NT2/D1 (cell line): Measurements from ENCODE around the gene ST6GALNAC2.

ENCODE experiments used
- DNase-seq: peaks from one replicate; pipeline ENCODE4 v3.0.0-alpha.2; 2011; ENCODE audit warnings: low read depth, low spot score
- H3K27me3 ChIP-seq: 2 replicates; pipeline ENCODE4 v1.6.0; 2011; ENCODE audit warnings: mild to moderate bottlenecking; ENCODE audit not compliant: insufficient read length, insufficient read depth
- H3K36me3 ChIP-seq: 2 replicates; pipeline ENCODE4 v1.6.1; 2011; ENCODE audit warnings: mild to moderate bottlenecking, low read length, mixed read lengths; ENCODE audit not compliant: insufficient read depth, insufficient read length
- H3K4me1 ChIP-seq: 2 replicates; pipeline ENCODE4 v1.5.1; 2011; ENCODE audit not compliant: insufficient read depth, insufficient read length
- H3K4me3 ChIP-seq: 2 replicates; pipeline ENCODE4 v1.5.1; 2011; ENCODE audit warnings: low read depth; ENCODE audit not compliant: insufficient read length
- H3K9ac ChIP-seq: 2 replicates; pipeline ENCODE4 v1.6.0; 2011; ENCODE audit warnings: low read depth; ENCODE audit not compliant: insufficient read length
- H3K9me3 ChIP-seq: 2 replicates; pipeline ENCODE4 v1.5.1; 2011; ENCODE audit warnings: mild to moderate bottlenecking, low read length; ENCODE audit not compliant: insufficient read depth
- SUZ12 ChIP-seq: IDR thresholded peaks from 2 replicates; pipeline ENCODE4 v1.6.1; 2011; ENCODE audit not compliant: insufficient read length, insufficient read depth; ENCODE audit errors: extremely low read depth
- YY1 ChIP-seq: IDR thresholded peaks from 2 replicates; pipeline ENCODE4 v1.6.1; 2011; ENCODE audit not compliant: insufficient read length, insufficient read depth
- ZNF274 ChIP-seq: IDR thresholded peaks from 2 replicates; pipeline ENCODE4 v1.6.1; 2011; ENCODE audit warnings: mild to moderate bottlenecking, low read depth, low read length

Gene ST6GALNAC2

DNA sequence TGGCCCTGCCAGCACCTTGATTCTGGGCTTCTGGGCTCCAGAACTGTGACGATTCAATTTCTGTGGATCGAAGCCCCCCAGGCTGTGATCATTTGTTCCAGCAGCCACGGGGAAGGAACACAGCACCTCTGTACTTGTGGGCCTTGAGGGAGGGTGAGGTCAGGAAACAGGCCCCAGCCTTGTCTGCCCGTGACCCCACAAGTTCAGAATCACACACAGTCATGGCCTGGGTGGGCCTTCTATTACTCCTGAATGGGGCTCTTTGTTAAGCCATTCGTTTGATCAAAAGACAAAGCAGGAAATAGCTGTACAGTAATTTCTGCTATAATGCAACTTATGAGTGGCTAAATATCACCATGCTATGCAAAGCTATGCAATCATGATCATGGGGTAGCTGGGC is 10.1 kb downstream of the ST6GALNAC2 start:
- H3K4me3 ChIP-seq, result no peak overlapping the region
- no peak overlapping the region for H3K9ac ChIP-seq
- H3K9me3 ChIP-seq, result no peaks in the 10 kb centered on the region
- H3K27me3 ChIP-seq, result no peaks in the 10 kb centered on the region
- DNase-seq, result no peak
- no peak for TF ChIP-seq ZNF274
- no peak for TF ChIP-seq YY1
- TF ChIP-seq SUZ12, result no peak
- no peaks in the 10 kb centered on the region for H3K36me3 ChIP-seq
- H3K4me1 ChIP-seq, result no peaks in the 10 kb centered on the region

DNA sequence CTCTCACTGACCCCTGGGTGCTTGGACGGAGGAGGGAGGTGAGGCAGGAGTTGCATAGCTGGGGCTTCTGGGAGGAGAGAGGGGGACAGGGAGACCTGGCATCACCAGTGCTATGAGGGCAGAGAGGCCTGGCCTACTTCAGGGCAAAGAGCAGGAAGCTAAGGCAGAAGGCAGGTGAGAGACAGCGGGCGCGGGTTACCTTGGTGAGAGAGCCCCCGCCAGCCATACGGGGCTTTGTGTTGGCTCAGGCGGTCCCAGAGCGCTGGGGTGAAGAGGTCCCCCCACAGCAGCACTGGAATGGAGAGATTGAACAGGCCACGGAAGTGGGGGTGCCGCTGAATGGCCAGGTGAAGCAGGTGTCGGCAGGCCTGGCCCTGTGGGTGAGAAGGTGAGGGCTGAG is 11.5 kb downstream of the ST6GALNAC2 start:
- Histone ChIP-seq H3K9ac (no peak overlapping the region), H3K4me3 (no peak overlapping the region), H3K9me3 (no peaks in the 10 kb centered on the region), H3K36me3 (no peaks in the 10 kb centered on the region), H3K27me3 (no peaks in the 10 kb centered on the region), H3K4me1 (peaks cover 5% of the 10 kb centered on the region)
- DNase-seq, result no peak
- TF ChIP-seq YY1 (no peak), ZNF274 (no peak), SUZ12 (no peak)

DNA sequence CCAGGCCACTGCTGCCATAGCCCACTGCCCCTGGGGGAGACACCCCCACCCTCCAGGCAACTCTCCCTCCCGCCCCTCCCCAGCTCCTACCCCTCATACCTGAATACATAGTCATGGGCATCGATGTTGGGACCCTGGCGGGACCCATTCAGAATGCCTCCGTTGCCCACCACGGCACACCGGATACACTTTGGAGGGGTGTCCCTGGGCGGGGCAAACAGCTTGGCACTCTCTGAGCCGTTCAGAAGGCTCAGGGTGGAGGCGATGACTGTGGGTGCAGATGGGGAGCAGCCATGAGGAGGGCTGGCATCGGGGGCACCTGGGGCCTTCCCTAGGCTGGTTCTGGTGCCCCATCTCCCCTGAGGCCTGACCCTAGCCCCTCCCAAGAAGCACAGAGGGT is 12.6 kb downstream of the ST6GALNAC2 start:
- no peaks in the 10 kb centered on the region for H3K9me3 ChIP-seq
- no peak for TF ChIP-seq YY1
- no peak for TF ChIP-seq SUZ12
- TF ChIP-seq ZNF274, result no peak
- H3K9ac ChIP-seq, result no peak overlapping the region
- H3K27me3 ChIP-seq, result no peaks in the 10 kb centered on the region
- DNase-seq, result no peak
- H3K4me1 ChIP-seq, result peaks cover 6% of the 10 kb centered on the region
- no peaks in the 10 kb centered on the region for H3K36me3 ChIP-seq
- H3K4me3 ChIP-seq, result no peak overlapping the region

DNA sequence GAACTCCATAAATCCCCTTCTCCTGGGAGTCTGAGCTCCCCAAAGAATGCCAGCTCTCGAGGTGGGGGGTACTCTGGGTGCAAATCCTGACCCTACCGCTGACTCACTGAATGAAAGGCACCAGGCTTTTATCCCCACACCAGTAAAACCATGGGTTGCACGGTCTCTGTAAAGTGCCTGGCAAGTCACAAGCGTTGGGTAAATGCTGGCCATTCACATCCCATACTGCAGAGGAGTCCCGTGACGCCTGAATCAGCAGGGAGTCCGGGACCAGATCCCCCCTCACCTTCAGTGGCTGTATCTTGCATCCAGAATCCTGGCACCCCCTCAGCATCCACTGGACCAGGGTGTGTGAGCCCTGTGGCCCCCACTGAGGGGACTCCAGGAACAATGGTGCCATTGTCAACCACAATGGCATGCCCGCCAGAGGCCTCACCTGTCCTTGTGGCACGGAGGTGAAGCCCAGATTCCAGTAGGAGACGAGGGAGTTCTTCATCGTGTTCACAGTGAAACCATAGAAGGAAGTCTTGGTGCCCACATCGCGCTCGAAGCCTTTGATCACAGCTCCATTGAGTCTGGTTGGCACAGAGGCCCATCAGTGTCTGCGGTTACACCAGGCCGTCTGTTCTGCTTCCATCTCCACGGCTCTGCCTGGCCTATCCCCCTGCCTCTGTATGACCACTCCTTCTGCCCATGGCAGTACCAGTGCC is 13.3 kb downstream of the ST6GALNAC2 start:
- DNase-seq, result no peak
- no peak overlapping the region for H3K9ac ChIP-seq
- H3K27me3 ChIP-seq, result no peaks in the 10 kb centered on the region
- no peaks in the 10 kb centered on the region for H3K9me3 ChIP-seq
- H3K4me3 ChIP-seq, result no peak overlapping the region
- peaks cover under 1% of the 10 kb centered on the region for H3K36me3 ChIP-seq
- TF ChIP-seq ZNF274, result no peak
- no peak for TF ChIP-seq YY1
- TF ChIP-seq SUZ12, result no peak
- peaks cover 10% of the 10 kb centered on the region for H3K4me1 ChIP-seq

DNA sequence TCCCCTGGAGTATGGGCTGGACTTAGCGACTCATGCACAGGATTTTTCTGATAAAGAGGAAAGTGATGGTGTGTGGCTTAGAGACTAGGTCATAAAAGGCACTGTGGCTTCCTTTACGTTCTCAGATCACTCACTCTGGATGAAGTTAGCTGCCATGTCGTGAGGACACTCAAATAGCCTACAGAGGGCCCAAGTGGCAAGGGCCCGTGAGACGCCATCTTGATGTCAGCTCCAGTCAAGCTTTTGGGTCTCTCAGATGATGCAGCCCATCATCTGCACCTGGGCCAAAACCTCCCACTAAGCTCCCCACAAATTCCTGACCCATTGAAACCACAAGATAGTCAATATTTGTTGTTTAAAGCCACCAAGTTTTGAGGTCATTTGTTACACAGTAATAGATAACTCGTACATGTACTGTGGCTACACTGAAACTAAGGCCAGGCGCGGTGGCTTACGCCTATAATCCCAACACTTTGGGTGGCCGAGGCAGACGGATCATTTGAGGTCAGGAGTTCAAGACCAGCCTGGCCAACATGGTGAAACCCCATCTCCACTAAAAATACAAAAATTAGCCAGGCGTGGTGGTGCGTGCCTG is 14.7 kb downstream of the ST6GALNAC2 start:
- no peaks in the 10 kb centered on the region for H3K9me3 ChIP-seq
- H3K4me1 ChIP-seq, result peaks cover 10% of the 10 kb centered on the region
- H3K9ac ChIP-seq, result no peak overlapping the region
- peaks cover 15% of the 10 kb centered on the region for H3K36me3 ChIP-seq
- DNase-seq, result no peak
- H3K4me3 ChIP-seq, result no peak overlapping the region
- H3K27me3 ChIP-seq, result no peaks in the 10 kb centered on the region
- TF ChIP-seq SUZ12 (no peak), ZNF274 (no peak), YY1 (no peak)

DNA sequence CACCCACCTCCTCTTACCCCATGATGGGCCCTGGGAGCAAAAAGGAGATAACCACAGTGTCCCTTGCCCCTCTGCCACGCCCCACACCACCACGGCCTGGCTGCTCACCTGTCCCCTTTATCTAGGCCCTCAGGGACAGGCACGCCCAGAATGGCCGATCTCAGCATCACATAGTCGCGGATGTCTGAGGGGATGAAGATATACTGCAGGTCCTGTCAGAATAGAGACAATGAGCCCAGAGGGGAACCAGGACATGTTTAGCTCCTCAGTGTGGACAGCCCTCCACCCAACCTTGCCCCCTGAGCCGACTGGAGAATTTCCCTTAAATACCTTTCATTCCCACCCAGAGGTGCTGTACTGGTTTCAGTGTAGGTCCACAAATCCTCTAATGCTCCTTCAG is 15.2 kb downstream of the ST6GALNAC2 start:
- Histone ChIP-seq H3K4me1 (peaks cover 10% of the 10 kb centered on the region), H3K27me3 (no peaks in the 10 kb centered on the region), H3K9ac (no peak overlapping the region), H3K9me3 (no peaks in the 10 kb centered on the region), H3K4me3 (no peak overlapping the region), H3K36me3 (peaks cover 20% of the 10 kb centered on the region)
- TF ChIP-seq YY1 (no peak), SUZ12 (no peak), ZNF274 (no peak)
- no peak for DNase-seq

DNA sequence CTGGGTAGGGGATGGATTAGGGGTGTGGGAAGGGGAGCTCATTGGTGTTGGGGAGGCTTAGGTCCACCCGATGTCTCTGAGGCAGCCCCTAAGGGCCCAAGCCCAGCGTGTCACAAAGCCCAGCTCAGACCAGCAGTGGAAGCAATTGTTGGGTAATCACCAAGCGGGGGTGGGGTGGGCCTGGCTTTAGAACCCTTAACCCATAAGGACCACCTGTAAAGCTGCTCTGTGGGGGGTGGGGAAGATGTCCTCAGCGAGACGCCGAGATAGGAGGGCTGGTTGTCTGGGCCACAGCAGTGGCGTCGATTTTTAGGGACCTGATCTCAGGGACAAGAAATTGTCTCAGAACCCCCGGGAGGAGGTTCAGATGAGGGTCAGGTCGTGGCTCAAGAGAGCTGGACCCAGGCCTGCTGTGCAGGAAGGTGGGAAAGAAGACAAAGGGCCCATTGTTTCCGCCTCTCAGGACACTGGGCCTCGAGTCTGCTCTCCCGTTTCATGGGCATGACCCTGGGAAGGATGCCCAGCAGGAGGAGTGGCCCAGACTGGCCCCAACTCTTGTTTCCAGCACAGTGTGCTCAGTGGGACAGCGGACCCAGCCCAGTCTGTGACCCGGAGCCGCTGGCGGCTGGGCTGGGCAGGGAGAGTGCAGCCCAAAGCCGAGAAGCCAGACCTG is 15.9 kb downstream of the ST6GALNAC2 start:
- Histone ChIP-seq H3K9ac (no peak overlapping the region), H3K36me3 (peaks cover 25% of the 10 kb centered on the region), H3K4me3 (no peak overlapping the region), H3K9me3 (no peaks in the 10 kb centered on the region), H3K27me3 (no peaks in the 10 kb centered on the region), H3K4me1 (peaks cover 10% of the 10 kb centered on the region)
- no peak for TF ChIP-seq YY1
- TF ChIP-seq ZNF274, result no peak
- TF ChIP-seq SUZ12, result no peak
- DNase-seq, result no peak
